OCI-LY1 (cell line): ENCODE results near the gene GALT.

Experiments used
- H2AFZ ChIP-seq: fragments of 200-600 bp; sonication (generic), shearing (Covaris generic); 2 replicates; pipeline ENCODE4 v1.6.0; 2014; ENCODE audit warnings: antibody characterized with exemption, mild to moderate bottlenecking, low read length
- H3F3A ChIP-seq: fragments of 200-600 bp; sonication (generic), shearing (Covaris generic); 2 replicates; pipeline ENCODE4 v1.6.0; 2014; ENCODE audit warnings: mild to moderate bottlenecking, antibody characterized with exemption, low read length, moderate library complexity; ENCODE audit not compliant: insufficient read depth
- H3K27ac ChIP-seq: fragments of 200-600 bp; sonication (generic); 2 replicates; pipeline ENCODE4 v1.5.1; 2014; ENCODE audit warnings: low read length, mixed run types, mild to moderate bottlenecking, low read depth; ENCODE audit not compliant: poor library complexity, severe bottlenecking
- H3K27me3 ChIP-seq: fragments of 200-600 bp; sonication (generic); 2 replicates; pipeline ENCODE4 v1.6.0; 2014; ENCODE audit warnings: antibody characterized with exemption, mild to moderate bottlenecking, low read length, moderate library complexity; ENCODE audit not compliant: insufficient read depth
- H3K36me3 ChIP-seq: fragments of 200-600 bp; sonication (generic); 2 replicates; pipeline ENCODE4 v1.6.1; 2014; ENCODE audit warnings: mild to moderate bottlenecking, antibody characterized with exemption, low read length, moderate library complexity, mixed read lengths; ENCODE audit not compliant: insufficient read depth
- H3K4me1 ChIP-seq: fragments of 200-600 bp; sonication (generic); 2 replicates; pipeline ENCODE4 v1.5.1; 2014; ENCODE audit warnings: mild to moderate bottlenecking, low read length, moderate library complexity; ENCODE audit not compliant: insufficient read depth, severe bottlenecking
- H3K4me2 ChIP-seq: fragments of 200-600 bp; sonication (generic), shearing (Covaris generic); 2 replicates; pipeline ENCODE4 v1.6.1; 2014; ENCODE audit warnings: low read length
- H3K4me3 ChIP-seq: fragments of 200-600 bp; sonication (generic); 2 replicates; pipeline ENCODE4 v1.5.1; 2014; ENCODE audit warnings: low read length, low read depth, mild to moderate bottlenecking, mixed read lengths; ENCODE audit not compliant: poor library complexity, severe bottlenecking
- H3K79me2 ChIP-seq: fragments of 200-600 bp; shearing (Covaris generic); 2 replicates; pipeline ENCODE4 v1.6.1; 2016; ENCODE audit warnings: mixed run types, low read length, mixed read lengths; ENCODE audit not compliant: insufficient read depth
- H3K9ac ChIP-seq: fragments of 200-600 bp; sonication (generic), shearing (Covaris generic); 2 replicates; pipeline ENCODE4 v1.6.1; 2014; ENCODE audit warnings: mild to moderate bottlenecking, low read length, mixed read lengths
- H3K9me2 ChIP-seq: fragments of 200-600 bp; sonication (generic), shearing (Covaris generic); 2 replicates; pipeline ENCODE4 v1.6.1; 2014; ENCODE audit warnings: low read depth, mild to moderate bottlenecking, low read length, mixed read lengths
- H3K9me3 ChIP-seq: fragments of 200-600 bp; shearing (Covaris generic); 2 replicates; pipeline ENCODE4 v1.6.1; 2014; ENCODE audit warnings: low read length, mixed read lengths
- H4K20me1 ChIP-seq: fragments of 200-600 bp; sonication (generic), shearing (Covaris generic); 2 replicates; pipeline ENCODE4 v1.6.0; 2016; ENCODE audit warnings: mild to moderate bottlenecking, low read length; ENCODE audit not compliant: insufficient read depth
- EZH2 ChIP-seq: fragments of 200-600 bp; sonication (generic), shearing (Covaris generic); IDR thresholded peaks from 2 replicates; pipeline ENCODE4 v1.8.0; 2017; ENCODE audit warnings: borderline replicate concordance, mixed run types, mild to moderate bottlenecking, antibody characterized with exemption, low read length, moderate library complexity, mixed read lengths
- TF ChIP-seq, protein P1 (sequence below): fragments of 200-600 bp; sonication (generic), shearing (Covaris generic); IDR thresholded peaks from 2 replicates; pipeline ENCODE4 v1.5.1; 2017; ENCODE audit warnings: mild to moderate bottlenecking, antibody characterized with exemption, low read length, moderate library complexity, mixed read lengths

The GALT gene

DNA sequence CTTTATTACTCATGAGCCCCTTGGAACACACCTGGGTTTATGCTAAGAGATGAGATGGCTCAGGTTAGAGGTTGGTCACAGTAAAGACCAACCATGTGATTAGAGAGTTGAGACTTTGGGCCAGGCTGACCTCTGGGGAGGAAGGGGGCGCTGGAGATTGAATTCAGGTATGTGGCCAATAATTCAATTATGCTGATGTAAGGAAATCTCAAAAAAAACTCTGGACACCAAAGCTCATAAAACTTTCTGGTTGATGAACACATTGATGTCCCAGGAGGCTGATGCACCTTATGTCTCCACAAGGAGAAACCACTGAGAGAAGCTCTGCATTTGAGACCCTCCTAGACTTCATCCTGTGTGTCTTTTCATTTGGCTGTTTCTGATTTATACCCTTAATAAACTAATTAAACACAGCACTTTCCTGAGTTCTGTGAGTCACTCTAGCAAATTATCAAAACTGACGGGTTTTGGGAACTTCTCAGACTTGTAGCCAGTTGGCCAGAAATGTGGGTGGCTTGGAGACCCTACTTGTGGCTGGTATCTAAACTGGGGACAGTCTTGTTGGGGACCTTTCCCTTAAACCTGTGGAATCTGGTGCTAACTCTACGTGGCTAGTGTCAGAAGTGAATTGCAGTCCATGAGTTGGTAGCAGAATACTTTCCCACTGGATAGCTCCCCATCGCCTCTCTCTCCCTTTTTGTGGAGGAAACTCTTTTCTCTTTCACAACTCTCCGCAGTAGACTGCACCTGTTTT is 23.5 kb downstream of the GALT start:
- Histone ChIP-seq H3K4me3 (no peak overlapping the region), H3K36me3 (no peaks in the 10 kb centered on the region), H3K4me2 (no peak overlapping the region), H3F3A (no peaks in the 10 kb centered on the region), H4K20me1 (no peaks in the 10 kb centered on the region), H3K79me2 (no peaks in the 10 kb centered on the region), H3K4me1 (peaks cover 5% of the 10 kb centered on the region), H3K9ac (no peak overlapping the region), H3K9me2 (no peaks in the 10 kb centered on the region), H2AFZ (no peak overlapping the region), H3K27ac (no peak overlapping the region), H3K27me3 (no peaks in the 10 kb centered on the region), H3K9me3 (no peaks in the 10 kb centered on the region)
- TF ChIP-seq, protein P1, sequence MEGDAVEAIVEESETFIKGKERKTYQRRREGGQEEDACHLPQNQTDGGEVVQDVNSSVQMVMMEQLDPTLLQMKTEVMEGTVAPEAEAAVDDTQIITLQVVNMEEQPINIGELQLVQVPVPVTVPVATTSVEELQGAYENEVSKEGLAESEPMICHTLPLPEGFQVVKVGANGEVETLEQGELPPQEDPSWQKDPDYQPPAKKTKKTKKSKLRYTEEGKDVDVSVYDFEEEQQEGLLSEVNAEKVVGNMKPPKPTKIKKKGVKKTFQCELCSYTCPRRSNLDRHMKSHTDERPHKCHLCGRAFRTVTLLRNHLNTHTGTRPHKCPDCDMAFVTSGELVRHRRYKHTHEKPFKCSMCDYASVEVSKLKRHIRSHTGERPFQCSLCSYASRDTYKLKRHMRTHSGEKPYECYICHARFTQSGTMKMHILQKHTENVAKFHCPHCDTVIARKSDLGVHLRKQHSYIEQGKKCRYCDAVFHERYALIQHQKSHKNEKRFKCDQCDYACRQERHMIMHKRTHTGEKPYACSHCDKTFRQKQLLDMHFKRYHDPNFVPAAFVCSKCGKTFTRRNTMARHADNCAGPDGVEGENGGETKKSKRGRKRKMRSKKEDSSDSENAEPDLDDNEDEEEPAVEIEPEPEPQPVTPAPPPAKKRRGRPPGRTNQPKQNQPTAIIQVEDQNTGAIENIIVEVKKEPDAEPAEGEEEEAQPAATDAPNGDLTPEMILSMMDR, result no peak
- no peak for TF ChIP-seq EZH2

DNA sequence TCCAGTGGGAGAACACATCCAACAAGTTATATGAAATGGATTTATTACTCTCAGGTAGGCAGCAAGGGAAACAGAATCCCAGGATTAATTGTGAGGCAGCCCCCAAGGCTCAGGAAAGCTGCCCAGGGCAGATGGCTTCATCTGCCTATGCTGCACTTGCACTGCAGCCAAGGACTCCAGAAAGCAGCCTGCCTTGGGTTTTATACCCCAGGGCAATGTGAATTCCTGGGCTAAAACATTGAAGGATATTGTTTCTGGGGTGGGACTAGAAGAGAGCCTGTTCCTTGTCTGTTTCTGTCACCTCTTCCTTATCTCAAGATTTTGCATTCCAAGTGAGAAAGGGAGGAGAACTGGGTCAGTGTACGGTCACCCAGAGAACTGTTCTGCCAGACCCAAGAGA is 24.8 kb downstream of the GALT start:
- Histone ChIP-seq H3K4me1 (peaks cover 2% of the 10 kb centered on the region), H3F3A (no peaks in the 10 kb centered on the region), H3K79me2 (no peaks in the 10 kb centered on the region), H3K9me3 (no peaks in the 10 kb centered on the region), H4K20me1 (no peaks in the 10 kb centered on the region), H3K27ac (no peak overlapping the region), H3K9me2 (no peaks in the 10 kb centered on the region), H3K27me3 (no peaks in the 10 kb centered on the region), H3K4me2 (no peak overlapping the region), H3K9ac (no peak overlapping the region), H3K36me3 (no peaks in the 10 kb centered on the region), H2AFZ (no peak overlapping the region), H3K4me3 (no peak overlapping the region)
- TF ChIP-seq, protein P1, result no peak
- no peak for TF ChIP-seq EZH2

DNA sequence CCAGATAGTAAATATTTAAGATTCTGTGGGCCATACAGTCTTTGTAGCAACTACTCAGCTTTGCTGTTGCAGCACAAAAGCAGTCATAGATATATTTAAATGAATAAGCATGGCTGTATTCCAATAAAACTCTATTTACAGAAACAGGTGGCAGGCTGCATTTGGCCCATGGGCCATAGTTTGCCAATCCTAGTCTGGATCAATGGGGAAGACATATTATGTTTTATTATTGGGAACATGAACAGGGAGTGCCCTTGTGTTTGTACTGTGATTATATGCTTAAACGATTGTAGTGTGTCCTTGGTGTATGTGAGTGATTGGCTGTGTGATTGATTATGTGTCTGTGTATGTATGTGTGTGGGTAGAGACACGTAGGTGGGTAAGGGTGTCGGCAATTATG is 28.0 kb downstream of the GALT start:
- no peak overlapping the region for H3K4me3 ChIP-seq
- H3K27ac ChIP-seq, result no peak overlapping the region
- H3K9me2 ChIP-seq, result no peaks in the 10 kb centered on the region
- no peak overlapping the region for H3K4me2 ChIP-seq
- H3K4me1 ChIP-seq, result no peaks in the 10 kb centered on the region
- no peaks in the 10 kb centered on the region for H3K27me3 ChIP-seq
- no peaks in the 10 kb centered on the region for H4K20me1 ChIP-seq
- TF ChIP-seq EZH2, result no peak
- TF ChIP-seq, protein P1, result no peak
- no peak overlapping the region for H3K9ac ChIP-seq
- H2AFZ ChIP-seq, result no peak overlapping the region
- H3F3A ChIP-seq, result no peaks in the 10 kb centered on the region
- no peaks in the 10 kb centered on the region for H3K79me2 ChIP-seq
- no peaks in the 10 kb centered on the region for H3K36me3 ChIP-seq
- H3K9me3 ChIP-seq, result no peaks in the 10 kb centered on the region
